H9 (cell line): ENCODE results near the gene ELK1. TPM values are rescaled to one million over a fixed set of nuclear protein-coding genes. Genes with fewer than 3 reads are reported as not detected.

Source experiments
- DNase-seq: peaks from one replicate; pipeline ENCODE4 v3.0.0-alpha.2; 2017
- H2AFZ ChIP-seq: one replicate; pipeline ENCODE4 v1.6.1; 2013; ENCODE audit warnings: mild to moderate bottlenecking, low read length, control low read depth, moderate library complexity
- H2AK5ac ChIP-seq: 2 replicates; pipeline ENCODE4 v1.6.1; 2013; ENCODE audit warnings: low read length, control low read depth, mixed read lengths; ENCODE audit not compliant: insufficient read length
- H2BK120ac ChIP-seq: one replicate; pipeline ENCODE4 v1.6.1; 2013; ENCODE audit warnings: low read depth, mild to moderate bottlenecking, low read length, control low read depth, inconsistent platforms; ENCODE audit not compliant: poor library complexity, severe bottlenecking
- H2BK12ac ChIP-seq: 2 replicates; pipeline ENCODE4 v1.6.1; 2013; ENCODE audit warnings: low read length, control low read depth, mixed read lengths, low read depth; ENCODE audit not compliant: insufficient read length
- H2BK15ac ChIP-seq: 2 replicates; pipeline ENCODE4 v1.6.1; 2013; ENCODE audit warnings: low read depth, low read length, control low read depth
- H2BK20ac ChIP-seq: one replicate; pipeline ENCODE4 v1.6.1; 2013; ENCODE audit warnings: low read depth, mild to moderate bottlenecking, low read length, control low read depth, inconsistent platforms; ENCODE audit not compliant: poor library complexity, severe bottlenecking
- H2BK5ac ChIP-seq: 2 replicates; pipeline ENCODE4 v1.6.1; 2013; ENCODE audit warnings: low read length, control low read depth, mixed read lengths; ENCODE audit not compliant: insufficient read length
- H3K14ac ChIP-seq: 2 replicates; pipeline ENCODE4 v1.6.1; 2013; ENCODE audit warnings: low read length, control low read depth; ENCODE audit not compliant: insufficient read depth
- H3K18ac ChIP-seq: 2 replicates; pipeline ENCODE4 v1.6.1; 2013; ENCODE audit warnings: low read depth, mild to moderate bottlenecking, mixed read lengths, low read length, control low read depth; ENCODE audit not compliant: insufficient read length
- H3K23ac ChIP-seq: 2 replicates; pipeline ENCODE4 v1.6.1; 2013; ENCODE audit warnings: low read length, control low read depth, mixed read lengths, low read depth; ENCODE audit not compliant: insufficient read length
- H3K23me2 ChIP-seq: 2 replicates; pipeline ENCODE4 v1.6.1; 2013; ENCODE audit warnings: low read depth, mild to moderate bottlenecking, mixed read lengths, low read length, control low read depth; ENCODE audit not compliant: insufficient read length, poor library complexity, severe bottlenecking
- H3K27ac ChIP-seq: 2 replicates; pipeline ENCODE4 v1.5.1; 2013; ENCODE audit warnings: low read length, control low read depth, mixed read lengths, low read depth; ENCODE audit not compliant: insufficient read length
- H3K27me3 ChIP-seq: 2 replicates; pipeline ENCODE4 v1.6.1; 2013; ENCODE audit warnings: low read length, control low read depth, inconsistent platforms; ENCODE audit not compliant: insufficient read depth
- H3K4ac ChIP-seq: 2 replicates; pipeline ENCODE4 v1.6.1; 2013; ENCODE audit warnings: low read depth, mild to moderate bottlenecking, control low read depth, inconsistent platforms, low read length, moderate library complexity
- H3K4me1 ChIP-seq: 2 replicates; pipeline ENCODE4 v1.6.1; 2013; ENCODE audit warnings: low read length, control low read depth, inconsistent platforms; ENCODE audit not compliant: insufficient read depth
- H3K4me2 ChIP-seq: 2 replicates; pipeline ENCODE4 v1.6.1; 2013; ENCODE audit warnings: low read length, control low read depth, mixed read lengths; ENCODE audit not compliant: insufficient read length, insufficient read depth
- H3K56ac ChIP-seq: 2 replicates; pipeline ENCODE4 v1.6.1; 2013; ENCODE audit warnings: low read depth, mild to moderate bottlenecking, mixed read lengths, low read length, control low read depth; ENCODE audit not compliant: insufficient read length
- H3K79me1 ChIP-seq: 2 replicates; pipeline ENCODE4 v1.6.1; 2013; ENCODE audit warnings: low read depth, mild to moderate bottlenecking, moderate library complexity, low read length, control low read depth, inconsistent platforms; ENCODE audit not compliant: insufficient read depth, poor library complexity, severe bottlenecking
- H3K79me2 ChIP-seq: 2 replicates; pipeline ENCODE4 v1.6.1; 2013; ENCODE audit warnings: low read length, control low read depth, inconsistent platforms; ENCODE audit not compliant: insufficient read depth
- H3K9ac ChIP-seq: 2 replicates; pipeline ENCODE4 v1.6.1; 2013; ENCODE audit warnings: low read length, control low read depth, mixed read lengths; ENCODE audit not compliant: insufficient read length; ENCODE audit errors: extremely low read depth
- H3K9me3 ChIP-seq: one replicate; pipeline ENCODE4 v1.6.1; 2013; ENCODE audit warnings: low read depth, low read length, inconsistent platforms; ENCODE audit not compliant: control insufficient read depth
- H3T11ph ChIP-seq: one replicate; pipeline ENCODE4 v1.6.1; 2013; ENCODE audit warnings: mild to moderate bottlenecking, low read length, control low read depth, inconsistent platforms
- H4K20me1 ChIP-seq: one replicate; pipeline ENCODE4 v1.6.1; 2013; ENCODE audit not compliant: control insufficient read depth, insufficient read length, insufficient read depth
- H4K5ac ChIP-seq: 2 replicates; pipeline ENCODE4 v1.6.1; 2013; ENCODE audit warnings: low read depth, mild to moderate bottlenecking, mixed read lengths, low read length, control low read depth; ENCODE audit not compliant: insufficient read length
- H4K8ac ChIP-seq: replicated peaks from 2 replicates; pipeline ENCODE4 v1.6.1; 2013; ENCODE audit warnings: low read length, control low read depth, mixed read lengths, low read depth; ENCODE audit not compliant: insufficient read length
- H4K91ac ChIP-seq: 2 replicates; pipeline ENCODE4 v1.6.1; 2013; ENCODE audit warnings: low read depth, mild to moderate bottlenecking, moderate library complexity, mixed read lengths, low read length, control low read depth; ENCODE audit not compliant: insufficient read length
- H3K27ac Mint-ChIP-seq, 3 experiments: 2 replicates in 2 of 3; 3 replicates in 1 of 3; pipeline ENCODE4 v1.8.0; 2020 to 2021; ENCODE audit warnings: mixed read lengths in 3 of 3, mild to moderate bottlenecking in 1 of 3, moderate library complexity in 1 of 3
- H3K27me3 Mint-ChIP-seq: 2 replicates; pipeline ENCODE4 v1.8.0; 2021; ENCODE audit warnings: low read depth, mild to moderate bottlenecking, moderate library complexity, mixed read lengths
- H3K36me3 Mint-ChIP-seq, 3 experiments: 2 replicates in 2 of 3; 3 replicates in 1 of 3; pipeline ENCODE4 v1.8.0; 2020 to 2021; ENCODE audit warnings: low read depth in 3 of 3, mixed read lengths in 3 of 3; ENCODE audit not compliant: insufficient read depth in 1 of 3
- H3K4me1 Mint-ChIP-seq, 2 experiments: 2 replicates each; pipeline ENCODE4 v1.8.0; 2020; ENCODE audit warnings: mixed read lengths in 2 of 2
- H3K4me3 Mint-ChIP-seq, 2 experiments: 2 replicates in 1 of 2; 3 replicates in 1 of 2; pipeline ENCODE4 v1.8.0; 2020 to 2021; ENCODE audit warnings: mild to moderate bottlenecking in 2 of 2, mixed read lengths in 2 of 2, moderate library complexity in 1 of 2
- H3K9me3 Mint-ChIP-seq, 2 experiments: 2 replicates in 1 of 2; 3 replicates in 1 of 2; pipeline ENCODE4 v1.8.0; 2020; ENCODE audit warnings: mild to moderate bottlenecking in 2 of 2, mixed read lengths in 2 of 2, moderate library complexity in 1 of 2
- WGBS: extraction: QIAGEN DNeasy Blood & Tissue Kit; methylation state at CpG from one replicate; pipeline ENCODE4 v1.1.7; 2013; ENCODE audit warnings: missing lambda C conversion rate, low lambda C conversion rate, mixed read lengths; ENCODE audit not compliant: insufficient read length; ENCODE audit errors: extremely low coverage; 5-methylcytosine and 5-hydroxymethylcytosine counted together
- total RNA-seq: library from RNA; stranded (reverse); gene quantifications from 2 replicates; pipeline ENCODE4 v1.2.1, GENCODE V29; 2021
- TF ChIP-seq, protein P1 (sequence below): fragments of 200-600 bp; sonication (generic); conservative IDR thresholded peaks from 3 replicates; pipeline ENCODE4 v1.8.0; 2021; ENCODE audit warnings: antibody characterized with exemption, mild to moderate bottlenecking

ELK1 gene
- total RNA-seq, 1 experiment from 2014 or later = 49.8 TPM

DNA sequence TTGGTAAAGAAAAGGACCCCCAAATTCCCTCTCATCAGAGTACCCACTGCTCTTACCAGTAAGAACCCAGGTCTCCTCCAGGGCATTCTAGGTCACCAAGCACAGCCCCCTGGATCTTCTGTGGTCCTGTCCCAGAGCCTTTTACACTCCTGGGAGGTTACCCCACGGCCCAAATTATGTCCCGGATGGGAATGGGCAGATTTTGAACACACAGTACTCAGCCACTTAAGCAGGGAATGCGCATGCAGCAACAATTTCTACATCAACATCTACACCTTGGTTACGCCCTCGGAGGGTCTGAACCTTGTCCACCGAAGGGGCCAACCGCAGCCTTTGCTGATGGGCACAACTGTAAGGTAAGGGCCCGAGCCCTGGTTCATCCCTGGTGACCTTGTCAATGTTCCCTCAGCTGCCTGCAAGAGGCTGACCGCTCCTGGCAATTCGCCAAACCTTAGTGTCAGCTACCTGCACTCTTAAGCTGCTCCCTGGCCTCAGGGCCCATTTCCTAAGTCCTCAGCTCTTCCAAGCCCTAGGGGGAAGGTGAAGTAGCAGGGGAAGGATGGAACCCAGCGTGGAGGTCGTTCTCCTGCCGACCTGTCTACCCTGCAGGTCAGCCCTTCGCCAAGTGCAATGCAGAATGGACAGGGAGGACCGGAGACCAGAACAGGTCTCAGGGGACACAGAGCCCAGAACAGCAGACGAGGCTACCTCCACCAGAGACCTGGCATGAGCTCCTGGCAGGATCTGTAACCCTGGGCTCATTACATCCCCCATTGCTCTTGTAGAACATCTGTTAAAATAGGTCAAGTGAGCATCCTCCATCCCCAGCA is 62.2 kb downstream of the ELK1 start:
- peaks cover 17 to 22% (median 19%) of the 10 kb centered on the region in 3 experiments; a peak in 6 of 7 replicates for H3K36me3 Mint-ChIP-seq
- Histone ChIP-seq H4K5ac (no peak overlapping the region), H3K4me2 (no peak overlapping the region), H2BK15ac (no peak overlapping the region), H3K23me2 (no peaks in the 10 kb centered on the region), H2BK12ac (no peak overlapping the region), H2BK20ac (no peak overlapping the region), H3T11ph (no peak overlapping the region), H3K27ac (no peak overlapping the region), H3K23ac (no peak overlapping the region), H4K8ac (no peak overlapping the region), H2BK5ac (no peak overlapping the region), H3K18ac (no peak overlapping the region), H3K79me1 (no peaks in the 10 kb centered on the region), H4K20me1 (no peaks in the 10 kb centered on the region), H3K56ac (no peak overlapping the region), H3K9me3 (peaks cover 44% of the 10 kb centered on the region), H4K91ac (no peak overlapping the region), H3K4me1 (no peaks in the 10 kb centered on the region), H3K79me2 (no peaks in the 10 kb centered on the region), H2AK5ac (no peak overlapping the region), H3K27me3 (no peaks in the 10 kb centered on the region), H3K4ac (no peak overlapping the region), H3K14ac (no peak overlapping the region), H2BK120ac (no peak overlapping the region), H3K9ac (no peak overlapping the region), H2AFZ (no peak overlapping the region)
- no CpG with 5 or more reads among the region's 16 CpGs for WGBS
- H3K27ac Mint-ChIP-seq = no peak overlapping the region
- no peaks in the 10 kb centered on the region; the same call in 1 of the 2 replicates for H3K27me3 Mint-ChIP-seq
- no peak overlapping the region for H3K4me3 Mint-ChIP-seq
- TF ChIP-seq, protein P1, sequence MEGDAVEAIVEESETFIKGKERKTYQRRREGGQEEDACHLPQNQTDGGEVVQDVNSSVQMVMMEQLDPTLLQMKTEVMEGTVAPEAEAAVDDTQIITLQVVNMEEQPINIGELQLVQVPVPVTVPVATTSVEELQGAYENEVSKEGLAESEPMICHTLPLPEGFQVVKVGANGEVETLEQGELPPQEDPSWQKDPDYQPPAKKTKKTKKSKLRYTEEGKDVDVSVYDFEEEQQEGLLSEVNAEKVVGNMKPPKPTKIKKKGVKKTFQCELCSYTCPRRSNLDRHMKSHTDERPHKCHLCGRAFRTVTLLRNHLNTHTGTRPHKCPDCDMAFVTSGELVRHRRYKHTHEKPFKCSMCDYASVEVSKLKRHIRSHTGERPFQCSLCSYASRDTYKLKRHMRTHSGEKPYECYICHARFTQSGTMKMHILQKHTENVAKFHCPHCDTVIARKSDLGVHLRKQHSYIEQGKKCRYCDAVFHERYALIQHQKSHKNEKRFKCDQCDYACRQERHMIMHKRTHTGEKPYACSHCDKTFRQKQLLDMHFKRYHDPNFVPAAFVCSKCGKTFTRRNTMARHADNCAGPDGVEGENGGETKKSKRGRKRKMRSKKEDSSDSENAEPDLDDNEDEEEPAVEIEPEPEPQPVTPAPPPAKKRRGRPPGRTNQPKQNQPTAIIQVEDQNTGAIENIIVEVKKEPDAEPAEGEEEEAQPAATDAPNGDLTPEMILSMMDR = no peak
- peaks cover 6 to 11% of the 10 kb centered on the region in 2 experiments; a peak in 2 of 4 replicates for H3K4me1 Mint-ChIP-seq
- peaks cover 60 to 80% of the 10 kb centered on the region in 2 experiments for H3K9me3 Mint-ChIP-seq
- DNase-seq = no peak
